RWPE2 (cell line): ENCODE data around the gene SRP9.
"Not testable (repeated sequence)": the region's sequence is repeated elsewhere in the genome, so short reads cannot be mapped to it uniquely, and the experiment has no call there.

ENCODE experiments used
- ATAC-seq: fragments of 200-7000 bp; cut with Tn5 transposase; 3 replicates; pipeline ENCODE4 v1.9.1; 2021; ENCODE audit warnings: low read depth
- DNase-seq: peaks from one replicate; pipeline ENCODE4 v3.0.0-alpha.2; 2020; ENCODE audit warnings: low spot score
- H3K27ac ChIP-seq: fragments of 450-650 bp; 2 replicates; pipeline ENCODE4 v1.5.1; 2017; ENCODE audit warnings: mild to moderate bottlenecking; ENCODE audit not compliant: poor library complexity, severe bottlenecking
- H3K27me3 ChIP-seq: fragments of 250-450 bp; sonication (Bioruptor Pico); 2 replicates; pipeline ENCODE4 v1.5.1; 2021; ENCODE audit warnings: mild to moderate bottlenecking, moderate library complexity; ENCODE audit not compliant: insufficient read depth, poor library complexity, severe bottlenecking
- H3K36me3 ChIP-seq: fragments of 250-450 bp; sonication (Bioruptor Pico); 2 replicates; pipeline ENCODE4 v1.5.1; 2020; ENCODE audit warnings: low read depth, mild to moderate bottlenecking, moderate library complexity
- H3K4me1 ChIP-seq: fragments of 250-450 bp; sonication (Bioruptor Pico); 2 replicates; pipeline ENCODE4 v1.5.1; 2021; ENCODE audit warnings: mild to moderate bottlenecking, moderate library complexity; ENCODE audit not compliant: insufficient read depth, poor library complexity, severe bottlenecking
- H3K4me3 ChIP-seq: fragments of 250-450 bp; sonication (Bioruptor Pico); 2 replicates; pipeline ENCODE4 v1.5.1; 2021; ENCODE audit warnings: mild to moderate bottlenecking, moderate library complexity; ENCODE audit not compliant: severe bottlenecking
- H3K9me3 ChIP-seq: fragments of 250-450 bp; sonication (Bioruptor Pico); 2 replicates; pipeline ENCODE4 v1.5.1; 2021; ENCODE audit warnings: mild to moderate bottlenecking, moderate library complexity; ENCODE audit not compliant: severe bottlenecking
- CTCF ChIP-seq: fragments of 450-650 bp; IDR thresholded peaks from one replicate; pipeline ENCODE4 v1.5.1; 2017; ENCODE audit warnings: mild to moderate bottlenecking, moderate library complexity; ENCODE audit not compliant: poor library complexity, severe bottlenecking

The SRP9 gene

GRCh38 chr1:225780630-225781029 lies 3.0 kb downstream of the SRP9 start:
- no peak overlapping the region for H3K4me3 ChIP-seq
- H3K27ac ChIP-seq: no peak overlapping the region
- TF ChIP-seq CTCF: no peak
- no peak for DNase-seq
- H3K27me3 ChIP-seq: no peaks in the 10 kb centered on the region
- no peaks in the 10 kb centered on the region for H3K9me3 ChIP-seq
- H3K4me1 ChIP-seq: peaks cover 4% of the 10 kb centered on the region
- no peak for ATAC-seq
- peaks cover 45% of the 10 kb centered on the region for H3K36me3 ChIP-seq

GRCh38 chr1:225789142-225789541 lies 11.5 kb downstream of the SRP9 start:
- peaks cover 32% of the 10 kb centered on the region for H3K36me3 ChIP-seq
- not testable (repeated sequence) for DNase-seq, H3K27me3 ChIP-seq, H3K4me1 ChIP-seq, H3K9me3 ChIP-seq, ATAC-seq, H3K4me3 ChIP-seq, H3K27ac ChIP-seq

DNA sequence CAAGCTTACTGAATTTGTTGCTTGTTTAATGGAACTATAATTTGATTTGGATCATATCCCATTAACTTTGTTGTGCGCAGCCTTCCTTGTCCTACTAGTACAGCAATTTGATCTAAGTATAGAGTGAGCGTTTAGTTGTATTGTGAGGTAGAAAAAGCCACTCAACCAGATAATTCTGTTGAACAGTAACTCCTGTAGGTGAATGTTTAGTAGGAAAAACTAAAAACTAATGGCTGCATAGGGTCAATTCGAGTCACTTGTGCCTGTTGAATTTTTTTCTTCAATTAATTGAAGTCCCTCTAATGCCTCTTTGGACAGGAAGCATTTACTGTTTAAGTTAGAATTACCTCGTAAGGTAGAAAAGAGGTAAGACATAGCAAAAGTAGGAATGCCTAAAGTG lies 17.3 kb downstream of the SRP9 start:
- ATAC-seq (no peak), DNase-seq (no peak)
- TF ChIP-seq CTCF: no peak
- Histone ChIP-seq H3K36me3 (no peaks in the 10 kb centered on the region), H3K4me1 (no peaks in the 10 kb centered on the region), H3K9me3 (no peaks in the 10 kb centered on the region), H3K27ac (no peak overlapping the region), H3K27me3 (no peaks in the 10 kb centered on the region), H3K4me3 (no peak overlapping the region)

DNA sequence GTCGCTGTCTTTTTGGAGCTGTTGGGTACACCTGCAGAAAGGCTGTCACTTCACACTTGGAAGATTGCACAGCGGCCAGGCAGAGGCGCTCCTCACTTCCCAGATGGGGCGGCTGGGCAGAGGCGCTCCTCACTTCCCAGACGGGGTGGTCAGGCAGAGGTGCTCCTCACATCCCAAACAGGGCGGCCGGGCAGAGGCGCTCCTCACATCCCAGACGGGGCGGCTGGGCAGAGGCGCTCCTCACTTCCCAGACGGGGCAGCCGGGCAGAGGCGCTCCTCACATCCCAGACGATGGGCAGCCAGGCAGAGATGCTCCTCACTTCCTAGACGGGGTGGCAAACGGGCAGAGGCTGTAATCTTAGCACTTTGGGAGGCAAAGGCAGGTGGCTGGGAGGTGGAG lies 18.5 kb downstream of the SRP9 start:
- H3K27ac ChIP-seq, H3K27me3 ChIP-seq, H3K4me3 ChIP-seq, H3K9me3 ChIP-seq, H3K4me1 ChIP-seq, ATAC-seq, DNase-seq, H3K36me3 ChIP-seq: not testable (repeated sequence)

- not testable (repeated sequence) for ATAC-seq, H3K4me1 ChIP-seq, H3K9me3 ChIP-seq, H3K36me3 ChIP-seq, H3K27ac ChIP-seq, H3K4me3 ChIP-seq, DNase-seq, H3K27me3 ChIP-seq
These were observed 23.5 kb downstream of the SRP9 start for GRCh38 chr1:225801146-225801545.

DNA sequence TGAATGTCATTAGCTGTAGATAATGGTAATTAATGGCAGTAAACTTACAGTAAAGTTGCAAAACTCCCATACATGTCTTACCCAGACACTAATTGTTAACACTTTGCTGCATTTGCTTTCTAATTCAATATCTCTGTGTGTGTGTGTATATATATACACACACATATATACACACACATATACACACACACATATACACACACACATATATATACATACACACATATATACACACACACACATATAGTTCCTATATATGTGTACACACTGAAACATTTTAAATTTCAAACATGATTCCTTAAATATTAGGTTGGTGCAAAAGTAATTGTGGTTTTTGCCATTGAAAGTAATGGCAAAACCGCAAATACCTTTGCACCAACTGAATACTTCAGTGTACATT lies 28.6 kb downstream of the SRP9 start:
- Histone ChIP-seq H3K27me3 (no peaks in the 10 kb centered on the region), H3K9me3 (no peaks in the 10 kb centered on the region), H3K4me1 (no peaks in the 10 kb centered on the region), H3K4me3 (no peak overlapping the region), H3K36me3 (no peaks in the 10 kb centered on the region), H3K27ac (no peak overlapping the region)
- DNase-seq (no peak), ATAC-seq (no peak)
- no peak for TF ChIP-seq CTCF

GRCh38 chr1:225806736-225807135 lies 29.1 kb downstream of the SRP9 start:
- not testable (repeated sequence) for H3K36me3 ChIP-seq, ATAC-seq, H3K27ac ChIP-seq, DNase-seq, H3K27me3 ChIP-seq, H3K4me1 ChIP-seq, H3K4me3 ChIP-seq, H3K9me3 ChIP-seq
